Measurements from ENCODE around the gene OR14A2.
"Not testable (repeated sequence)": the region's sequence is repeated elsewhere in the genome, so short reads cannot be mapped to it uniquely, and the experiment has no call there.

OR14A2 gene

GRCh38 chr1:247713753-247714152 is 34.2 kb downstream of the OR14A2 start:
- TF ChIP-seq, protein P1, sequence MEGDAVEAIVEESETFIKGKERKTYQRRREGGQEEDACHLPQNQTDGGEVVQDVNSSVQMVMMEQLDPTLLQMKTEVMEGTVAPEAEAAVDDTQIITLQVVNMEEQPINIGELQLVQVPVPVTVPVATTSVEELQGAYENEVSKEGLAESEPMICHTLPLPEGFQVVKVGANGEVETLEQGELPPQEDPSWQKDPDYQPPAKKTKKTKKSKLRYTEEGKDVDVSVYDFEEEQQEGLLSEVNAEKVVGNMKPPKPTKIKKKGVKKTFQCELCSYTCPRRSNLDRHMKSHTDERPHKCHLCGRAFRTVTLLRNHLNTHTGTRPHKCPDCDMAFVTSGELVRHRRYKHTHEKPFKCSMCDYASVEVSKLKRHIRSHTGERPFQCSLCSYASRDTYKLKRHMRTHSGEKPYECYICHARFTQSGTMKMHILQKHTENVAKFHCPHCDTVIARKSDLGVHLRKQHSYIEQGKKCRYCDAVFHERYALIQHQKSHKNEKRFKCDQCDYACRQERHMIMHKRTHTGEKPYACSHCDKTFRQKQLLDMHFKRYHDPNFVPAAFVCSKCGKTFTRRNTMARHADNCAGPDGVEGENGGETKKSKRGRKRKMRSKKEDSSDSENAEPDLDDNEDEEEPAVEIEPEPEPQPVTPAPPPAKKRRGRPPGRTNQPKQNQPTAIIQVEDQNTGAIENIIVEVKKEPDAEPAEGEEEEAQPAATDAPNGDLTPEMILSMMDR (IDR thresholded peaks at IDR 0.05; ENCODE audit: low read depth, low read length, missing control alignments) = no peak
- in situ Hi-C loops (cut with HindIII; ENCODE audit: low sequenced_read_pairs) = no loop called here
- DNase-seq (ENCODE audit: low read depth) = no peak
- no peak overlapping the region for H3K4me3 ChIP-seq (ENCODE audit: low read depth, low read length)

GRCh38 chr1:247710681-247711080 is 37.3 kb downstream of the OR14A2 start:
- DNase-seq (ENCODE audit: low read depth); H3K4me3 ChIP-seq (ENCODE audit: low read depth, low read length); in situ Hi-C loops (cut with HindIII; ENCODE audit: low sequenced_read_pairs): not testable (repeated sequence)

DNA sequence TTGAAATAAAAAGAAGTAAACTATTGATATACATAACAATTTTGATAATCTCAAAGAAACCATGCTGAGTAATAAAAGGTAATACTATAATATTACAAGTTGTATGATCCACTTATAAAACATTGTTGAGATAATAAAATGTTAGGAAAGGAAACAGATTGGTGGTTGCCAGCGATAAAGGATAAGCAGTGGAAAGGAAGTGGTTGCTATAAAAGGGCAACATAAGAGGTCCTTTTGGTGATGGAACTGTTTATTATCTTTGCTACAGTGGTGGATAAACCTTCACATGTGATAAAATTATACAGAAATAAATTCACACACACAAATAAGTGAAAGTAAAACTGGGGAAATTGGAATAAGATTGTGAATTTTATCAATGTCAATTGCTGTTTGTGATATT is 46.6 kb downstream of the OR14A2 start:
- no peak overlapping the region for H3K4me3 ChIP-seq (ENCODE audit: low read depth, low read length)
- TF ChIP-seq, protein P1 (IDR thresholded peaks at IDR 0.05; ENCODE audit: low read depth, low read length, missing control alignments) = no peak
- no peak for DNase-seq (ENCODE audit: low read depth)
- in situ Hi-C loops (cut with HindIII; ENCODE audit: low sequenced_read_pairs) = no loop called here

DNA sequence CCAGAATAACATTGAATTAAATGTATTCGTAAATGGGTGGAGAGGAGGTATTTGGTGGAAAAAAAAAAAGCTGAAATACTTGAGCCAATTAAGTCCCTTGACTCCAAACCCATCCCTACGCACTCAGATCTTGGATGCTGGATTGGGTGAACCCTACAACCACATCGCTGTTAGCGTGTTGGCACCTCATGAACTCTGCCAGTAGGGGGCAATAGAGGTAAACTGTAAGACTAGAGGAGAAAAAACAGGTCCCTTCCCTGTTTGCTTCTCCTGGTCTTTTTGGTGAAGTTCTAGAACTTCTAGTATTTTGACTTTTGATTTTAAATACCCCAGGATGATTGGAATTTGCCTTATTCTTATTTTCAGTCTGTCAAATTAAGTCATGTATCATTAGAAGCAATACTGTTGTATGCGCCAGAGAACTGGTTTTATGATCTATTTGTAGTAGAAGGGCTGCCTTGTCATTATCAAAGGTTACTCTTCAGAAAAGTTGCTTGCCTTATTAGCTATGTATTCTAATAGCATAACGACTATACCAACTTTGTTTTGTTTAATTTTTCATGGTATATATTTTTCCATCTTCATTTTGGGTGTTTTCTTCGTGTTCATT is 66.5 kb downstream of the OR14A2 start:
- in situ Hi-C loops (cut with HindIII; ENCODE audit: low sequenced_read_pairs) = no loop called here
- TF ChIP-seq, protein P1 (IDR thresholded peaks at IDR 0.05; ENCODE audit: low read depth, low read length, missing control alignments) = peak; percentile 88
- H3K4me3 ChIP-seq (ENCODE audit: low read depth, low read length) = no peak overlapping the region
- DNase-seq (ENCODE audit: low read depth) = peak; percentile 31

GRCh38 chr1:247680171-247680570 is 67.8 kb downstream of the OR14A2 start:
- in situ Hi-C loops (cut with HindIII; ENCODE audit: low sequenced_read_pairs) = no loop called here

DNA sequence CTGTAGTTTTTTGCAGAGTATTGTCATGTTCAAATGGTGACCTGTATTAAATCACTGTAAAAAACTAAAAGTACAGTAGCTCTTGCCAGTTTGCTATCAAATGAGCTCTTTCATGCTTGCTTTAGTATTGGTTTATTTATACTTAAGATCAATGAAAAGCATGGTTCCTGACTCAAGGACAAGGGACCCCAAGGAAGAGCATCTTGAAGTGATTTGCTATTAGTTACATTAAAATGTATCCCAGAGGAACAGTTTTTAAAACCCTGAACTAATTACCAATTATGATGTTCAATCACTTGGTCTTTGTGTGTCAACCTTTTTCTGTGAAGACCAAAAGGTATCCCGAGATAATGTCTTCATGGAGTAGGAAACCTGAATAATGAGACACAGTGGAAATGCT is 68.3 kb downstream of the OR14A2 start, which contains the start of gene OR13G1:
Gene OR13G1 (minus strand): TSS at position 101 of the 400 bp plus-strand sequence. CDS start 6,698 bp downstream, outside the sequence.
- TF ChIP-seq, protein P1 (IDR thresholded peaks at IDR 0.05; ENCODE audit: low read depth, low read length, missing control alignments) = no peak
- in situ Hi-C loops (cut with HindIII; ENCODE audit: low sequenced_read_pairs) = no loop called here

More at GRCh38 chr1:247680171-247680570, 67.8 kb downstream of the OR14A2 start:
- TF ChIP-seq, protein P1 (IDR thresholded peaks at IDR 0.05; ENCODE audit: low read depth, low read length, missing control alignments) = no peak
- no peak overlapping the region for H3K4me3 ChIP-seq (ENCODE audit: low read depth, low read length)
- no peak for DNase-seq (ENCODE audit: low read depth)

More for the DNA sequence above, 68.3 kb downstream of the OR14A2 start, which contains the start of gene OR13G1:
- DNase-seq (ENCODE audit: low read depth) = no peak
- H3K4me3 ChIP-seq (ENCODE audit: low read depth, low read length) = no peak within 1 kb of the TSS
